ENCODE data around the gene MSI1.

The MSI1 gene

DNA sequence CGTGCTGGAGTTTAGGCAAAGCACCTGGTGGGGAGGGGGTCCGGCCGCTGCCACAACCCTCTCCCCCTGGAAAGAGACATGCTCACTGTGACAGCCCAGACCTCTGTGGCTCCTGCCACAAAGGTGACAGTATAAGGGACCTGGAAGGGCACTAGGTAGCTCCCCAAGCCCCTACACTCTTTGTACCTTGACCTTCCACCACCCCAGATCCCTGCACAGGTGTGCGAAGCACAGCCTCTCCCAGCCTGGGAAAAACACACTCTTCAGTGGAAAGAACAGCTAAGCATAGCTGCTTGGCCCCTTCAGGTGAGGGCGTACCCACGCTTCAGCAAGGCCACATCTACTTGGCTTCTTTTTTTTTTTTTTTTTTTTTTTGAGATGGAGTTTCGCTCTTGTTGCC lies 36.4 kb downstream of the MSI1 start:
- H3K9ac ChIP-seq (ENCODE audit: low read depth, low read length), result no peak overlapping the region
- no peaks in the 10 kb centered on the region for H3K36me3 ChIP-seq (ENCODE audit: insufficient read depth, low read depth, low read length)
- H3K27ac ChIP-seq (ENCODE audit: low read length), result no peak overlapping the region
- H3K4me1 ChIP-seq (ENCODE audit: insufficient read depth, low read length), result no peaks in the 10 kb centered on the region
- peaks cover 13% of the 10 kb centered on the region for H3K9me3 ChIP-seq (ENCODE audit: insufficient read depth, low read depth, low read length)
- H3K27me3 ChIP-seq (ENCODE audit: insufficient read depth, low read length), result no peaks in the 10 kb centered on the region
- H3K4me3 ChIP-seq (ENCODE audit: low read length), result no peak overlapping the region

DNA sequence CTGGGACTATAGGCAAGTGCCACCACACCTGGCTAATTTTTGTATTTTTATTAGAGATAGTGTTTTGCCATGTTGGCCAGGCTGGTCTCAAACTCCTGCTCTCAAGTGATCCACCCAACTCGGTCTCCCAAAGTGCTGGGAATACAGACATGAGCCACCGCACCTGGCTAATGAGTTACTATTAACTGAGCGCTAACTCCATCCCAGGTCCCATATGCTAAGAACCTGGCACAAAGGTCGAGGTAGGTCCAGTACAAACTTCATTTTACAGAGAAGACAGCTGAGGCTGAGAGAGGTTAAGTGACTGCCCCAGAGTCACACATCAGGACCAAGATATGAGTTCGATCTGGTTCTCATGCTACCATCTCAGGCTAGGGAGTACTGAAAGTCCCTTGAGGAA lies 36.9 kb downstream of the MSI1 start:
- Histone ChIP-seq H3K27me3 (ENCODE audit: insufficient read depth, low read length) (no peaks in the 10 kb centered on the region), H3K27ac (ENCODE audit: low read length) (no peak overlapping the region), H3K9me3 (ENCODE audit: insufficient read depth, low read depth, low read length) (peaks cover 9% of the 10 kb centered on the region; the same call in 1 of the 2 replicates), H3K4me3 (ENCODE audit: low read length) (no peak overlapping the region), H3K36me3 (ENCODE audit: insufficient read depth, low read depth, low read length) (no peaks in the 10 kb centered on the region), H3K4me1 (ENCODE audit: insufficient read depth, low read length) (no peaks in the 10 kb centered on the region), H3K9ac (ENCODE audit: low read depth, low read length) (no peak overlapping the region)

DNA sequence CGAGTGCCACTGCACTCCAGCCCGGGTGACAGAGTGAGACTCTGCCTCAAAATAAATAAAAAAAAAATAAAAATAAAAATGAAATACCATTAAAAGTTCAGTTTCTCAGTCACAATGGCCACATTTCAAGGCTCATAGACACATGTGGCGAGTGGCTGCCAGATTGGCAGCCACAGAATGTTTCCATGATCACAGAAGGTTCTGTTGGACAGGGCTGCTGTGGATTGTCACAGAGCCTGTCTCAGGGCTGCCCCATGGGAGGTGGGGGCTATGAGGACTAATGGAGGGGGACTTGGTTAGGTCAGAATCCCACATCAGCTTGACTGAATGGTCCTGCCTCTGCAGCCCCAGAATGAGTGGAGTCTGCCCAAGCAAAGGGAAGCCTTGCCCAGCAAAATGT lies 37.6 kb downstream of the MSI1 start:
- no peaks in the 10 kb centered on the region for H3K4me1 ChIP-seq (ENCODE audit: insufficient read depth, low read length)
- H3K27ac ChIP-seq (ENCODE audit: low read length), result no peak overlapping the region
- no peak overlapping the region for H3K4me3 ChIP-seq (ENCODE audit: low read length)
- H3K9me3 ChIP-seq (ENCODE audit: insufficient read depth, low read depth, low read length), result 0 out of 2 replicates have a peak, but pooled peaks cover 3% of the 10 kb centered on the region
- no peaks in the 10 kb centered on the region for H3K36me3 ChIP-seq (ENCODE audit: insufficient read depth, low read depth, low read length)
- H3K27me3 ChIP-seq (ENCODE audit: insufficient read depth, low read length), result no peaks in the 10 kb centered on the region
- H3K9ac ChIP-seq (ENCODE audit: low read depth, low read length), result no peak overlapping the region

DNA sequence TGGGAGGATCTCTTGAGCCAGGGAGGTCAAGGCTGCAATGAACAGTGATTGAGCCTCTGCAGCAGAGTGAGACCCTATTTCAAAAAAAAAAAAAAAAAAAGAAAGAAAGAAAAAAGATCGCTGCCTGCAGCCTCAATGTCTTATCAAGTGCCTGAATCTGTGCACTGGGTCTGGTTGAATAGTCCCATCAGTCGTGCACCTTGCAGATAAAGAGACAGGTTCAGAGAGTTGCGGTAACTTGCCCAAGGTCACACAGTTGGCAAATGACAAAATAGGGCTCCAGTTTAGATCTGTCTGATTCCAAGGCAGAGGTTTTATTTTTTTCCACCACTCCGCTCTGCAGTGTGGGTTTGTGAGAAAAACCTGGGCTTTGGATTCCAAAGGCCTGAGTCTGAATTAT lies 40.7 kb downstream of the MSI1 start:
- Histone ChIP-seq H3K4me1 (ENCODE audit: insufficient read depth, low read length) (no peaks in the 10 kb centered on the region), H3K9ac (ENCODE audit: low read depth, low read length) (no peak overlapping the region), H3K36me3 (ENCODE audit: insufficient read depth, low read depth, low read length) (no peaks in the 10 kb centered on the region), H3K27me3 (ENCODE audit: insufficient read depth, low read length) (no peaks in the 10 kb centered on the region), H3K27ac (ENCODE audit: low read length) (no peak overlapping the region), H3K9me3 (ENCODE audit: insufficient read depth, low read depth, low read length) (no peaks in the 10 kb centered on the region), H3K4me3 (ENCODE audit: low read length) (no peak overlapping the region)

DNA sequence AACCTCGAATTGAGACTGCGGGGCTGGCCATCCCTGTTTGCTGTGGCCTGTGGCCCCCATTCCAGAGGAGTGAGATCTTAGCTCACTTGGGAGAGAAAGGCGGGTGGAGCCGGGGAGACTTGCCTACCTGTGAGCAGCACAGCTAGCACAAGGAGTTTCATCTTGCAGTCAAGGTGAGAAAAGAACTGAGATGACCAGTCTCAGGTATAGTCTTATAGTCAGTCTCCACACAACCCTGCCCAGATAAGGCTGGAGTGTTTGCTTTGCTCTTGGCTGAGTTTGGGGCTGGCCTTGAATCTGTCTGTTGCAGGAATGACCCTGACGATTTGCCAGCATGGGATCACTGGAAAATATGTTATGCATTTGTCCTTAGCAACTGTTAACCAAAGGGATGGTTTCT lies 41.4 kb downstream of the MSI1 start, which contains the start of gene PLA2G1B:
Gene PLA2G1B (minus strand): TSS at position 187 of the 400 bp plus-strand sequence. CDS start 26 bp downstream, at position 161.
- H3K4me1 ChIP-seq (ENCODE audit: insufficient read depth, low read length), result no peaks in the 10 kb centered on the region
- H3K9me3 ChIP-seq (ENCODE audit: insufficient read depth, low read depth, low read length), result no peaks in the 10 kb centered on the region
- H3K9ac ChIP-seq (ENCODE audit: low read depth, low read length), result no peak within 1 kb of the TSS
- no peak within 1 kb of the TSS for H3K4me3 ChIP-seq (ENCODE audit: low read length)
- no peak within 1 kb of the TSS for H3K27ac ChIP-seq (ENCODE audit: low read length)
- H3K36me3 ChIP-seq (ENCODE audit: insufficient read depth, low read depth, low read length), result no peaks in the 10 kb centered on the region
- no peaks in the 10 kb centered on the region for H3K27me3 ChIP-seq (ENCODE audit: insufficient read depth, low read length)

DNA sequence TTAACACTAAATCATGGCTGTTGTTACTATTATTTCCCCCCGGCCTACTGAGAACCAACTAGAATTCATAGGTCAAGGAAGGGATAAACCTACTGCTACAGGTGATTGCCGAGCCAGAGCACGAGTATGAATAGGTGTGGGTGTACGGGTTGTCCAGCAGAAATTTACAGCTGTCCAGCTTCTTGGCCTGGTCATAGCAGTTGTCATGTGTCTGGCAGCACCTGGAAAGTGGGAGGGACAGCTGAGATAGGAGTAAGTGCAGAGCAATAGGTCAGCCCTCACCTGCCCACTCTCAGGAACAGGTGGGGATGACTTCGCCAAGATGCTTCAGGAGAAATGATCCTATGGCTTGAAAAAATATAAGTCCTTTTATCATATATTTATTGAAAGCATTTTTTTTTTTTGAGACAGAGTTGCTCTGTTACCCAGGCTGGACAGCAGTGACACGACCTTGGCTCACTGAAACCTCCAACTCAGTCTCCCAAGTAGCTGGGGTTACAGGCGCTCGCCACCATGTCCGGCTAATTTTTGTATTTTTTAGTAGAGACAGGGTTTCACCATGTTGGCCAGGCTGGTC lies 44.0 kb downstream of the MSI1 start:
- Histone ChIP-seq H3K27ac (ENCODE audit: low read length) (no peak overlapping the region), H3K4me1 (ENCODE audit: insufficient read depth, low read length) (no peaks in the 10 kb centered on the region), H3K9ac (ENCODE audit: low read depth, low read length) (no peak overlapping the region), H3K36me3 (ENCODE audit: insufficient read depth, low read depth, low read length) (no peaks in the 10 kb centered on the region), H3K4me3 (ENCODE audit: low read length) (no peak overlapping the region), H3K27me3 (ENCODE audit: insufficient read depth, low read length) (no peaks in the 10 kb centered on the region), H3K9me3 (ENCODE audit: insufficient read depth, low read depth, low read length) (no peaks in the 10 kb centered on the region)

DNA sequence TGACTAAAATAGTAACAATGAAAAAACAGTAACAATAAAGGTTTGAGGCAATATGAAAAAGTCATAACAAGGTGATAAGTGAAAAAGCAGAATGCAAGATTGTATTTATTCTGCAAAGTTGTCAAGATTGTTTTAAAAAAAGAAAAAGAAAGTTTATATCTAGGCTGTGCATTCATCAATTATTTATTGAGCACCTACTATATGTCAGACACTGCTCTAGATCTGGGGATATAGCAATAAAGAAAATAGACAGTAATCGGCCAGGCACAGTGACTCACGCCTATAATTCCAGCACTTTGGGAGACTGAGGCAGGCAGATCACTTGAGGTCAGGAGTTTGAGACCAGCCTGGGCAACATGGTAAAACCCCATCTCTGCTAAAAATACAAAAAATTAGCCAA lies 45.2 kb downstream of the MSI1 start:
- H3K9ac ChIP-seq (ENCODE audit: low read depth, low read length), result no peak overlapping the region
- H3K27me3 ChIP-seq (ENCODE audit: insufficient read depth, low read length), result no peaks in the 10 kb centered on the region
- no peaks in the 10 kb centered on the region for H3K4me1 ChIP-seq (ENCODE audit: insufficient read depth, low read length)
- no peaks in the 10 kb centered on the region for H3K9me3 ChIP-seq (ENCODE audit: insufficient read depth, low read depth, low read length)
- H3K27ac ChIP-seq (ENCODE audit: low read length), result no peak overlapping the region
- H3K36me3 ChIP-seq (ENCODE audit: insufficient read depth, low read depth, low read length), result no peaks in the 10 kb centered on the region
- no peak overlapping the region for H3K4me3 ChIP-seq (ENCODE audit: low read length)

DNA sequence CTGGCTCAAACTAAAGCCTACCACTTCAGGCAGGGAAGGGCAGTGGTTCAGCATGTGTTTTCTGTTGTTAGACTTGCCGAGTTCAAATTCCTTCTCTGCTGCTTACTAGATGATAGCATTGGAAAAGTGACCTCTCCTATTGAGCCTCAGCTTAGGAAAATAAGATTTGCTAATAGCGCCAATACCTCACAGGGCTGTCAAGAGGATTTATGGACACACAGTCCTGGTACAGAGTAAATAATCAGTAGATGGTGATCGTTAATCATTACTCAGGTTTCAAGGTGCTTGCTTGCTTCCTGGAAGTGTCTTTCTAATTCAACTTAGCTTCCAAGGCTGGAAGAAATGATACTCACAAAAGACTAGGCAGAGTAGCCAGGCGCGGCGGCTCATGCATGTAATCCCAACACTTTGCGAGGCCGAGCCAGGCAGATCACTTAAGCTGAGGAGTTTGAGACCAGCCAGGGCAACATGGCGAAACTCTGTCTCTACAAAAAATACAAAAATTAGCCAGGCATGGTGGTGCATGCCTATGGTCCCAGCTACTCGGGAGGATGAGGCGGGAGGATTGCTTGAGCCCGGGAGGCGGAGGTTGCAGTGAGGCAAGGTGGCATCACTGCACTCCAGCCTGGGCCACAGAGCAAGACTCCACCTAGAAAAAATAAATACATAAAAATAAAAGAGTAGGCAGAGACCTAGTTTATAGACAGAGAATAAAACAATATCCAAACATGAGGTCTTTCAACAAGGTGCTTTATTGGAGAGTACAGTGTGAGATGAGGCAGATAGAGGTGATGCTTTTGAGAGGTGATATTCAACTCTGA lies 47.4 kb downstream of the MSI1 start:
- H3K27me3 ChIP-seq (ENCODE audit: insufficient read depth, low read length), result no peaks in the 10 kb centered on the region
- no peaks in the 10 kb centered on the region for H3K36me3 ChIP-seq (ENCODE audit: insufficient read depth, low read depth, low read length)
- no peak overlapping the region for H3K4me3 ChIP-seq (ENCODE audit: low read length)
- H3K27ac ChIP-seq (ENCODE audit: low read length), result no peak overlapping the region
- 0 out of 2 replicates have a peak, but pooled peaks cover 3% of the 10 kb centered on the region for H3K4me1 ChIP-seq (ENCODE audit: insufficient read depth, low read length)
- no peaks in the 10 kb centered on the region for H3K9me3 ChIP-seq (ENCODE audit: insufficient read depth, low read depth, low read length)
- no peak overlapping the region; the same call in 1 of the 2 replicates for H3K9ac ChIP-seq (ENCODE audit: low read depth, low read length)

DNA sequence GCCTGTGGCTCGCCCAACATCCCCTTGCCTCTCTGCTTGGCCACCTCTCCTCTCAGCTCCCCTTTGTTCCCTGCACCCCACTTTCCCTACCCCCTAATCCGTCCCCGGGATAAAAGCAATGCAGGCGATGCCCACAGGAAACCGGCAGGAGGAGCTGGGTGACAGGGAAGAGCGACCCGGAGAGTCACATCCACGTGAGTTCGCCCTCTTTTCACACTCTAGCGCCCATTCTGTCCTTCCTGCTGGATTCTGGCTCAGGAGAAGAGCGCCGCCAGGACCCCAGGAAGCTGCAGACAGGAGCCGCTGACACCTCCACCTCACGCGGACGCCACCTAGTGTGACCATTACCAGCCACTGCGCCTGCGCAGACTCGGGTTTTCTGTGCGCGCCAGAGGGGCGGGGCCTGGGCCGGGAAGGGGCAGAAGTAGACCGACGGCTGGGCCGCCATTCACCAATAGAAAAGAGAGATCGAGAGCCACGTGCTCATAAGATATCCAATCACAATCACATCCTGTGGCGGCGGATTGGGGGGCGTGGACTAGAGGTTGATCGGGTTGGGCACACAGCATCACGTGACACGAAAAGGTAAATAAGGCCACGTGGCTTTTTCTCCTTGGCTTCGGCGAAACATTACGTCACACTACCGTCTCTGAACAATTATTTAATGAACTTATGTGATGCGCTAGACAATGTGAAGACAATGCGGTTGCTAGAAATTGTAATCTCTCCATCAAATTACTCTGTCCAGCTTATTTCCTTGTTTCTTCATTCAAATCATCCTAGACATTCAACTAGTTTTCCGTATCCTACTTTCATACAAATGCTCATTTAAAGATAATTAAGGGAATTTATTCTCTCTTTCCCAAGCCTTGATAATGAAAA lies 51.5 kb downstream of the MSI1 start:
- no peaks in the 10 kb centered on the region for H3K36me3 ChIP-seq (ENCODE audit: insufficient read depth, low read depth, low read length)
- no peak overlapping the region for H3K27ac ChIP-seq (ENCODE audit: low read length)
- peak overlapping the region; percentile 73 for H3K4me3 ChIP-seq (ENCODE audit: low read length)
- H3K4me1 ChIP-seq (ENCODE audit: insufficient read depth, low read length), result 0 out of 2 replicates have a peak, but pooled peaks cover 3% of the 10 kb centered on the region
- no peaks in the 10 kb centered on the region for H3K9me3 ChIP-seq (ENCODE audit: insufficient read depth, low read depth, low read length)
- peak overlapping the region; percentile 81 for H3K9ac ChIP-seq (ENCODE audit: low read depth, low read length)
- H3K27me3 ChIP-seq (ENCODE audit: insufficient read depth, low read length), result no peaks in the 10 kb centered on the region

DNA sequence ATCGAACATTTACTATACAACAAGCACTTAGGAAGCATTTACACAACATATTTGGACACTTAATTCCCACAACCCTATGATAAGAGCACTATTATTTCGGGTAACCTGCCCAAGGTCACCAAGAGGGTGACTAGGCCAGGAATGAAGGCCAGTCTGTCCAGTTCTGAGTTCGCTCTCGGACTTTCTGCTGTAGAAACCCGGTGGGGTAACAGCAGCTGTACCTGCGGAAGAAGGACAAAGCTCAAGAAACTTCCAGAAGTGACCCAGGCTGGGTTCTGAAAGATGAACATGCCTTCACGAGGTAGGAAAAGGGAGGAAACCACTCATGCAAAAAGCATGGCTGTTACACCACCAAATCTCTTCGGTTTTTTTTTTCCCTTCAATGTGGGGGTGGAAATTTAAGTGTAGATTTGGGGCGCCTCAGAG lies 52.2 kb downstream of the MSI1 start:
- no peaks in the 10 kb centered on the region for H3K36me3 ChIP-seq (ENCODE audit: insufficient read depth, low read depth, low read length)
- no peaks in the 10 kb centered on the region for H3K9me3 ChIP-seq (ENCODE audit: insufficient read depth, low read depth, low read length)
- H3K27ac ChIP-seq (ENCODE audit: low read length), result no peak overlapping the region
- H3K27me3 ChIP-seq (ENCODE audit: insufficient read depth, low read length), result no peaks in the 10 kb centered on the region
- peak overlapping the region; percentile 81; the same call in 1 of the 2 replicates for H3K9ac ChIP-seq (ENCODE audit: low read depth, low read length)
- 0 out of 2 replicates have a peak, but pooled peaks cover 3% of the 10 kb centered on the region for H3K4me1 ChIP-seq (ENCODE audit: insufficient read depth, low read length)
- peak overlapping the region; percentile 73 for H3K4me3 ChIP-seq (ENCODE audit: low read length)

DNA sequence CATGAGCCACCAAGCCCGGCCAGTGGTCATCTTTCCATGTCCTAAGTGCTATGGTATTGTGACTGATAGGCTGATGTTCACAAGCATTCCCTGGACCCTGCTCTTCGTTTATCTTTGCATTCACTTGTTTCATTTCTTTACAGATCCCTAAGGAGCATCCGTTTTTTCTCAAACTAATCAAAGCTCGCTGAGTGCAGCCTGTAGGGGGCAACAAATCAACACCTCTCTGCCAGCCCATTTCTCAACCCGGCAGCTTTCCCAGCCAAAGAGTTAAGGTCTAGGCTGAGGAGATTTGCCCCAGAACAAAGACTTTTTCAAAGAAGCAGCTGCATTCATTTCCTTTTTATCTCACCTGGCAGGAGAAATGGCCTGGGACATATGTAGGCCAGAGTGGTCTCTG lies 54.7 kb downstream of the MSI1 start:
- no peaks in the 10 kb centered on the region for H3K36me3 ChIP-seq (ENCODE audit: insufficient read depth, low read depth, low read length)
- H3K9me3 ChIP-seq (ENCODE audit: insufficient read depth, low read depth, low read length), result no peaks in the 10 kb centered on the region
- no peak overlapping the region for H3K4me3 ChIP-seq (ENCODE audit: low read length)
- H3K27ac ChIP-seq (ENCODE audit: low read length), result no peak overlapping the region
- 0 out of 2 replicates have a peak, but pooled peaks cover 3% of the 10 kb centered on the region for H3K4me1 ChIP-seq (ENCODE audit: insufficient read depth, low read length)
- H3K9ac ChIP-seq (ENCODE audit: low read depth, low read length), result no peak overlapping the region
- H3K27me3 ChIP-seq (ENCODE audit: insufficient read depth, low read length), result no peaks in the 10 kb centered on the region

All from iPS-20b (cell line).